GM10266 (cell line): ENCODE data around the gene IMPDH2.

Experiments
- DNase-seq: peaks from one replicate; pipeline ENCODE4 v3.0.0; 2012; ENCODE audit errors: extremely low spot score
- TF ChIP-seq, protein P1 (sequence below): IDR thresholded peaks from 2 replicates; pipeline ENCODE4 v1.5.1; 2012; ENCODE audit warnings: mild to moderate bottlenecking, low read depth; ENCODE audit not compliant: control insufficient read depth, insufficient read depth; ENCODE audit errors: missing control alignments

IMPDH2 gene

DNA sequence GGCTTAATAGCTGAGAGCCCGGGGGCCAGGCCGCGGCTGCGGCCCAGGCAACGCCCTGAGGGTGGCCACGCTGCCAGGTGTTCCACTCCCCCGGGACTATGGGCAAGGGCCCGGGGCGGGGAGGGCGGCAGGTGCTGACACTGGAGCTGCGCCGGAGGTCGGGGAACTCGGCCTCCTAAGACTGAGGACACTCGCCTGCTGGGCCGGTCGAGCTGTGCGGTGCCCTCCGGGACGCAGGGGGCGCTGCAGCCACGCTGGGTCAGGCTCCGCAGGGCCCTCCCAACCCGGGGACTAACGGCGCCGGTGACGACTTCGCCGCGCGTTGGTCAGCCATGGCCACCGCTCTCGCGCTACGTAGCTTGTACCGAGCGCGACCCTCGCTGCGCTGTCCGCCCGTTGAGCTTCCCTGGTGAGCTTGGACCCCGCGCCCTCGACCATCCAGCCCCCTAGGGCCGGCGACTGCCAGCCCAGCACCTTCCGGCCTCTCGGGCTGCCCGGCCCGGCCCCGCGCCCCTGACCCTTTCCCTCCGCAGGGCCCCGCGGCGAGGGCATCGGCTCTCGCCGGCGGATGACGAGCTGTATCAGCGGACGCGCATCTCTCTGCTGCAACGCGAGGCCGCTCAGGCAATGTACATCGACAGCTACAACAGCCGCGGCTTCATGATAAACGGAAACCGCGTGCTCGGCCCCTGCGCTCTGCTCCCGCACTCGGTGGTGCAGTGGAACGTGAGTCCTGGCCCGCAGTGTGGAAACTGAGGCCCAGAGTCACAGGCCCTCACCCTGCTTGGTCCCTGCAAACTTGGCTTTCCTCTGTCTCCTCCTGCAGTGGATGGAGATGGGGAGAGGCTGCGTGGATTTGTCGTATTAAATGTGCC lies 7.1 kb downstream of the IMPDH2 start, which contains the start of gene NDUFAF3:
NDUFAF3 (plus strand) TSS at position 309 of the 875 bp plus-strand sequence; CDS start at position 333, 24 bp downstream.
- DNase-seq: peak; percentile 90
- TF ChIP-seq, protein P1, sequence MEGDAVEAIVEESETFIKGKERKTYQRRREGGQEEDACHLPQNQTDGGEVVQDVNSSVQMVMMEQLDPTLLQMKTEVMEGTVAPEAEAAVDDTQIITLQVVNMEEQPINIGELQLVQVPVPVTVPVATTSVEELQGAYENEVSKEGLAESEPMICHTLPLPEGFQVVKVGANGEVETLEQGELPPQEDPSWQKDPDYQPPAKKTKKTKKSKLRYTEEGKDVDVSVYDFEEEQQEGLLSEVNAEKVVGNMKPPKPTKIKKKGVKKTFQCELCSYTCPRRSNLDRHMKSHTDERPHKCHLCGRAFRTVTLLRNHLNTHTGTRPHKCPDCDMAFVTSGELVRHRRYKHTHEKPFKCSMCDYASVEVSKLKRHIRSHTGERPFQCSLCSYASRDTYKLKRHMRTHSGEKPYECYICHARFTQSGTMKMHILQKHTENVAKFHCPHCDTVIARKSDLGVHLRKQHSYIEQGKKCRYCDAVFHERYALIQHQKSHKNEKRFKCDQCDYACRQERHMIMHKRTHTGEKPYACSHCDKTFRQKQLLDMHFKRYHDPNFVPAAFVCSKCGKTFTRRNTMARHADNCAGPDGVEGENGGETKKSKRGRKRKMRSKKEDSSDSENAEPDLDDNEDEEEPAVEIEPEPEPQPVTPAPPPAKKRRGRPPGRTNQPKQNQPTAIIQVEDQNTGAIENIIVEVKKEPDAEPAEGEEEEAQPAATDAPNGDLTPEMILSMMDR: peak; percentile 99

DNA sequence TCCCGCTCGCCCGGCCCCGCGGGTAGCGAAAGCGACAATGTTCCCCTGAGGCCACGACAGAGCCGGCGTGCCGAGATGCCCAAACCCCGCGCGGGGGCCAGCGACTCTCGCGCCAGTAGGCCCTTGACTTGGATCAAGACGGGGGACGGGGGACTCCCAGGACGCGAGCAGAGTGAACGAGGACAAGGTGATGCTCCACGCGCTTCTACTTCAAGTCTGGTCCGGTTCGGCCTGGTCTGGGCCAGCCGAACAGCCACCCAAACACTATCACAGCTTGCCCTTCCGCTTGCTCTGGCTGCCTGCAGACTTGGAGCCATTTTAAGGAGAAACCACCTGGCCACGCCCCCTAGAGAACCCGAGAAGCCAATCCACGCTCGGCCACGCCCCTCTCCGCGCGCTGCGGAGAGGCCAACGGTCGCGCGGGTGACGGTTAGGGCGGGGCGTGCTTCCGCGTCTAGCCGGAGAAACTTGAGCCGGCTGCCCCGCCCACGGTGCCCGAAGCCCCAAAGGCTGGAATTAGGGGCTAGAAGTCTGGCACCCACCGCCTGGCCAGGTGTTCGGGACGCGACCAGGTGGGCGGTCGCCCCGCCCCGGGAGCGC lies 7.9 kb downstream of the IMPDH2 start:
- DNase-seq: peak; percentile 97
- TF ChIP-seq, protein P1: no peak

DNA sequence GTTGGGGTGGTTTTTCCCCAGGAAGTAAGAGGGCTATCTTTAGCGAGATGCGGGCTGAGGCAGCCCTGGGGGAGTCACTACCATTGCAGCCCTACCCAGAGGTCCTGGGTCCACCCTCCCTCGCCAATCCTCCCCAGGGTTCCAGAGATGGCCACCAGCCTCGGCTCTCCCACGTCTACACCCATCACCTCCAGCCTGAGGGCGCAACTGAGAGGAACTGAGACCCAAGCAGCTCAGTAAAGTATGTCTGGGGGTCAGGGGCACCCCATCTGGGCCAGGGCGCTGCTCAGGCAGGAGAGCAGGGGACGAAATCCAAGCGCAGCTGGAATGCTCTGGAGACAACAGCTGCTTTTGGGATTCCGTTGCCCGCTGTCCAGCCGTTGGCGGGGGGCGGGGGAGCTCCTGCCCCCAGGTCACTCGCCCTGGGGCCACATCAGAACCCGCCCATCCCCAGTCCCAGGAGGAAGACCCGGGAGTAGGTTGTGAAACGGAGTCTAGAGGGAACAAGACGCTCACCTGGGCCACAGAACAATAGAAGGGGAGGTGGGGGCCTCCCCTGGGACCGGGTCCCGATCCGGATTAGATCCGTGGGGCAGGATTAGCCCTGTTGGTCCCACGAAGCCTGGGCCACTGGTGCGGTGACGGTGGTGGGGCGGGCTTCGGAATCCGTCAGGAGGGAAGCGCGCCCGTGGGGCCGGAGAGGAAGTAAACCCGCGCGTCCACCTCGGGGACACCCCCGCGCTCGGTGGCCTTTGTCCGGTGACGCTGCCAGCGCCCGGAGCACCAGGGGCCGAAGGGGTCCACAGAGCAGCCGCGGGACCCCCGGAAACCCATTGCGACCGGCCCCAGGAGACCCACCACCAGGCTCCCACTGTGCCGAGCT lies 8.6 kb downstream of the IMPDH2 start:
- TF ChIP-seq, protein P1: peak; percentile 17
- peak; percentile 77 for DNase-seq

DNA sequence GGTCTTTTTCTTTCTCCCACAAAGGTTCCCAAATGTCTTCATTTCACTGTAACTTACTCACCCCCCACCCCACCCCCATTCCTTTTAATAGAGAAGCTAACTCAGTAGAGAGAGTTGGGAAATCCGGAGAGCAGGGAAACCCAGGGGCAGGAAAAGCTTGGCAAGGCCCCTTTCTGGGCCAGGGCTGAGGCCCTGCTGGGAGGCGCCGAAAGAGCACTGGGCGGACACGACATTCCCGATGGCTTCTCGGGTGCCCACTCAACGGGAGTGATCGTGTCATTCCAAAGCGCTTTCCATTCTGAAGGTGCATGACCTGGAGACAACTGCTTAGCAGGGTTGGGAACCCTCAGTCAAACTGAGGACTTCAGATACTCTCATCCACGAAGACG lies 9.3 kb downstream of the IMPDH2 start:
- DNase-seq: no peak
- TF ChIP-seq, protein P1: no peak

DNA sequence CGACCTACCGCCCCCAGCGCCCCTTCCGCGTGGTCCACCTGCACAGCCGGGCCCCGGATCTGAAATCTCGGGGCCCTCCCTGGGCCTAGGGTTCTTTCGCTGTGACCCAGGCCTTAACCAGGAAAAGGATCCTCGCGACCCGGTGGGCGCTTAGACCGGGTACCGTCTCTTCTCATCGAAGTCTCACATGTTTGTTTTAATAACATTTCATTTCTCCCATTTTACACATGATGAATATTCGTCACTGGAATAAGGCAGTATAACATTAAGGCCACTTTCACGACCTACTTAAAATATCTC lies 10.5 kb downstream of the IMPDH2 start:
- no peak for DNase-seq
- TF ChIP-seq, protein P1: no peak

DNA sequence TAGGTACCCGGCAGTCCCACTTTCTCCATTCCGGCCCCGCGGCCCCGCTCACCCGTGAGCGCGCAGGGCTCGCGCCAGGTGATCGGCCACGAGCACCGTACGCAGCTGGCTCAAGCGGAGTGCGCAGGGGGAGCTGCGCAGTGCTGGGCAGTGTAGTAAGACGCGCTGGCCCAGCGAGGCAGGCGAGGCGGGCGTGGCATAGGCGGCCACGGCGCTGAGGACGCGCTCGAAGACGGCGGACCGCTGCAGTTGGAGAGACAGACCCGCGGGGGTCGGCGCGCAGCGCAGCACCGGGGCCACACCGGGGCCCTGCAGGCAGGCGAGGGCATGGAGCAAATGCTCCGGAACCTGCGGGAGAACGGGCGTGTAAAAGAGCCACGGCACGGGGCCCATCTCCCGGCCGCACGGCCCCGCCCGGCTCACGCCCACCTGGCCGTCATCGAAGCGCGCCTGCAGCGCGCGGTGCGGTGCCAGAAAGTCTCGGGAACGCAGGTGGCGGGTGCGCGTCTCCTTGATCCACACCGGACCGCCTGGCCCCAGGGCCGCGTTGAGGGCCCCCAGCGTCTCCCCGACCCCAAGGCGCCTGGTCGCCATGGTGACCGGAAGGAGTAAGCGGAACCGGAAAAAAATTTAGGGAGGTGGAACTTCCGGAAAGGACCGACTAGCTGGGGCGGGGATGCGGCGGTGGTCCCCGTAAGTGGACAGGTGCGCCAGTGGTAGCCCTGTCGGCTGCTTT lies 11.1 kb downstream of the IMPDH2 start, which contains the start of gene DALRD3:
DALRD3 (minus strand) TSS at position 610 of the 736 bp plus-strand sequence; CDS start at position 594, 16 bp downstream.
- DNase-seq: peak; percentile 89
- TF ChIP-seq, protein P1: no peak
